Upper lobe of left lung (tissue), 4 donors: ENCODE measurements around the gene UBASH3A.

Experiments
- POLR2A ChIP-seq, 4 donors: fragments of 450-650 bp; IDR thresholded peaks; one replicate each; pipeline ENCODE4 v1.5.1; 2016 to 2017; ENCODE audit warnings: antibody characterized with exemption in 4 of 4, mild to moderate bottlenecking in 2 of 4
- TF ChIP-seq, protein P1 (sequence below), 6 experiments: fragments of 450-650 bp in 4 of 6; fragments of 200-600 bp in 2 of 6; sonication (generic) in 2 of 6; IDR thresholded peaks; one replicate each; pipeline ENCODE4 v1.5.1; 2016 to 2019; ENCODE audit warnings: antibody characterized with exemption in 6 of 6

DNA sequence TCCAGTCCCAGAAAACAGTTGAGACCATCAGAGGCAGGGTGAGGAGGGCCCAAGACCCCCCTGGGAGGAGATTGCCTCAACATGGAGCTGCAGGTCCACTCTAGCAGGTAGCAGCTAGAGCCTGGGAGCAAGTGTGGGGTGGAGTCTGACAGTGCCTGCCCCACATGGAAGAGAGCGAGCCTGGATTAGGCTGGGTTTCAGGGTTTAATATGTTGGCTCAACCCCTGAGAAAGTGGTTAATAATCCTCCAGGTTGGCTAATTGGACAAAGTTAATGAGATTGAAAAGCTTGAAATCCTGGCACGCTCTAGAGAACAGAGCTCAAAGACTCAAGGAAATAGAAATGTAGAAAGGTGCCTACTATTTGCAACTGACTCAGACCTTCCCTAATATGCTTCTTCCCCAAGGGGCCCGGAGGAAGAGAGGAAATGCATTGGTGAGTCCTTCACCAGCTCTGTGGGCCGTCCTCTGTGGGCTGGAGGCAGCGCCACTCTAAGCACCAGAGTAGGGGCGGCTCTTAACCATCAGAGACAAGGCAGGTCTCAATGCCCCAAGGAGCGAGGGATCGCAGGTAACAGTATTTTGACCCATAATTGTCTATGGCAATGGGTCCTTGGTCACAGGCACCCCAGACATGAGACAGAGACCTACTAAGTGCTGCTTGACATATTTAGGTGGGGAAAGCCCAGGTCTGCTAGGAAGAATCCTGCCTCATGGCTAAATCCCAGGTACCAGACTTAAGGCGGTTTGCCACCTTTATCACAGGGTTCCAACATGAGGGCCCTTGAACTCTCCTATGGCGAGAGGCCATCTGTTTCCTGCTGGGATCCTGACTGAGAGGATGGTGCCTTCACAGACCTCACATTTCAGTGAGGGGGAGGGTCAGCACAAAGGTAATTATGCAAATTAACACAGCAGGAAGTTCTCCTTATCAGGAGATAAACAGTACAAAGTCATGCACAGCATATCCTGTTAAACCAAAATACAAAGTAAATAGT lies 58.5 kb downstream of the UBASH3A start:
- TF ChIP-seq POLR2A (IDR thresholded peaks at IDR 0.05), result no peak
- TF ChIP-seq, protein P1, sequence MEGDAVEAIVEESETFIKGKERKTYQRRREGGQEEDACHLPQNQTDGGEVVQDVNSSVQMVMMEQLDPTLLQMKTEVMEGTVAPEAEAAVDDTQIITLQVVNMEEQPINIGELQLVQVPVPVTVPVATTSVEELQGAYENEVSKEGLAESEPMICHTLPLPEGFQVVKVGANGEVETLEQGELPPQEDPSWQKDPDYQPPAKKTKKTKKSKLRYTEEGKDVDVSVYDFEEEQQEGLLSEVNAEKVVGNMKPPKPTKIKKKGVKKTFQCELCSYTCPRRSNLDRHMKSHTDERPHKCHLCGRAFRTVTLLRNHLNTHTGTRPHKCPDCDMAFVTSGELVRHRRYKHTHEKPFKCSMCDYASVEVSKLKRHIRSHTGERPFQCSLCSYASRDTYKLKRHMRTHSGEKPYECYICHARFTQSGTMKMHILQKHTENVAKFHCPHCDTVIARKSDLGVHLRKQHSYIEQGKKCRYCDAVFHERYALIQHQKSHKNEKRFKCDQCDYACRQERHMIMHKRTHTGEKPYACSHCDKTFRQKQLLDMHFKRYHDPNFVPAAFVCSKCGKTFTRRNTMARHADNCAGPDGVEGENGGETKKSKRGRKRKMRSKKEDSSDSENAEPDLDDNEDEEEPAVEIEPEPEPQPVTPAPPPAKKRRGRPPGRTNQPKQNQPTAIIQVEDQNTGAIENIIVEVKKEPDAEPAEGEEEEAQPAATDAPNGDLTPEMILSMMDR (IDR thresholded peaks at IDR 0.05), result no peak
